ENCODE data around the gene MRPL46. TPM values are rescaled to one million over a fixed set of nuclear protein-coding genes. Genes with fewer than 3 reads are reported as not detected.

Gene MRPL46
- polyA plus RNA-seq (2012; ENCODE audit: missing spikeins), result 32.0 TPM

DNA sequence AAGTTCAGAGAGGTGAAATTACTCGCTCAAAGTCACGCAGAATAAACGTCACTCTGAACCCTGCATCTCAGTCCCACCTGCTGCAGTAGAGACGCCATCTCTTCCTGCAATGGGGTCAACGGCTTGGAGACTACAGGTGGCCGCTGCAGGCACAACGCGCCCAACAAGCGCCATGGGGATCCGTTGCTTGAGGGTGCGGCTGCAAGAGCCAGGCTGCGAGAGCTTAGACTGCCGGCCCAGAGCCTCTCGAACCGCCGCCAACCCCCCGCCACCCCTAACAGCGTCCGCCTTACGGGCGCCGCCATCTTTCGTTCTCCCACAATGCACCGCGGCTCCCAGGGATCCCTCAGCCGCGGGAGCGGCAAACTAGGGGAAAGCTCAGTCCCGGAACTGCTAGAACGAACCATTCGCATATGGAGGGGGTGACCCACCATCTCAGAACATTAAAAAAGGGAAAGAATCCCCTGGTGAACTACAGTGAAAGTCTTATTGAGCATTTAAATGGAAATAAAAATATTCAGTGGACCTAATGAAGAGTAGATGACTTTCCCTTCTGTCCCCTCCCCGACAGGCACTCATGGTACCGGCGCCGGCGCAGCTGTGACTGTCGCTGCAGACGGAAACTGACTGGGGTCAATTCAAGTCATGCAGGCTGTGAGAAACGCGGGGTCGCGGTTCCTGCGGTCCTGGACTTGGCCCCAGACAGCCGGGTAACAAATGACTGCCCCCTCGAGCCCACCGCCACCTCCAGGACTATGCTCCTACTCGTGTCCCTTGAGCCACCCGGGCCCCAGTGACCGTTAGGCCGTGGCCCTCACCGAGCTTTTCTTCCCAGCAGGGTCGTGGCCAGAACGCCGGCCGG is at the start of gene MRPL46, which contains the start of gene MRPS11:
TSS of gene MRPL46 (minus strand) at position 316 of the 862 bp plus-strand sequence. CDS start at position 305, 11 bp downstream.
TSS of gene MRPS11 (plus strand) at position 636 of the 862 bp plus-strand sequence. CDS start at position 646, 10 bp downstream.
- FAIRE-seq, result peak; percentile 84
- peak; percentile 93 for TF ChIP-seq TAF1 (IDR thresholded peaks at IDR 0.05; ENCODE audit: borderline replicate concordance, low read depth, low read length)
- TF ChIP-seq POLR2A (IDR thresholded peaks at IDR 0.05; ENCODE audit: low read depth, low read length), result peak; percentile 89
- peak; percentile 70 for TF ChIP-seq POLR2AphosphoS5 (IDR thresholded peaks at IDR 0.05; ENCODE audit: low read depth, low read length)
- DNase-seq (ENCODE audit: insufficient read length), result peak; percentile 71

DNA sequence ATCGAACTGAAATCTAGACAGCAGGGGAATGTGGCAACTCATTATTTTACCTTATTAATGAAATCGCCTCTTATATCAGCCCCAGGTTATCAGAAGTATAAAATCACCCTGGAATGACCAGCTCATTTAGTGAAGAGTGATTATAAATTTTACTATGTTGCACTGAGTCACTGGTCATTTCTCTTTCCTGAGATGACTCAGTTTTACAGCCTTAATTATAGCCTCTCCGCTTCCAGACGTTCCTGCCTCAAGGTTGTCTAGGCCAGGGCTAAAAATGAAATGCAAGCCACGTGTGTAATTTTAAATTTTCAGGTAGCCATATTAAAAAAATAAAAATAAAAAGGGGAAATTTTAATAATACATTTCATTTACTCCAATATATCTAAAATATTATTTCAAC is 46.0 kb upstream of the MRPL46 start:
- DNase-seq (ENCODE audit: insufficient read length) (no peak), FAIRE-seq (no peak)
- TF ChIP-seq POLR2A (IDR thresholded peaks at IDR 0.05; ENCODE audit: low read depth, low read length), result no peak
- no peak for TF ChIP-seq POLR2AphosphoS5 (IDR thresholded peaks at IDR 0.05; ENCODE audit: low read depth, low read length)
- TF ChIP-seq TAF1 (IDR thresholded peaks at IDR 0.05; ENCODE audit: borderline replicate concordance, low read depth, low read length), result no peak

DNA sequence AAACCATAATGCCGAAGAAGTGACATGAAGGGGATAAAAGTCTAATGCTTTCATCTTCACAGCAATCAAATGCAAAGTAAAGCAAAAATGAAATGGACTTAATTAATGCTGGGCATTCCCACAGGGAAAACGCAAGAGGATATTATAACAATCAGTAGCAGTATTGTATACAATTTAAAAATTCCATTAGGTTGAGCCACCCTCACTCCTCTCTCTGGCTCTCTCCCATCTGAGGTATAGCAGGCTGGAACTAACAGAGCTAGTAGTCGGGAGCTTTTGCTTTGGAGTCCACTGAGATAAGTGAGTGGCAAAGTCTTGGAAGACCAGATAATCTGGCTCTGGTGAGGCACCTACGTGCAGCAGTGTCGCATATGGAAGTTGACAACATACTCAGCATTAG is 45.4 kb upstream of the MRPL46 start:
- no peak for FAIRE-seq
- DNase-seq (ENCODE audit: insufficient read length), result no peak
- TF ChIP-seq TAF1 (IDR thresholded peaks at IDR 0.05; ENCODE audit: borderline replicate concordance, low read depth, low read length), result no peak
- TF ChIP-seq POLR2A (IDR thresholded peaks at IDR 0.05; ENCODE audit: low read depth, low read length), result no peak
- TF ChIP-seq POLR2AphosphoS5 (IDR thresholded peaks at IDR 0.05; ENCODE audit: low read depth, low read length), result no peak

DNA sequence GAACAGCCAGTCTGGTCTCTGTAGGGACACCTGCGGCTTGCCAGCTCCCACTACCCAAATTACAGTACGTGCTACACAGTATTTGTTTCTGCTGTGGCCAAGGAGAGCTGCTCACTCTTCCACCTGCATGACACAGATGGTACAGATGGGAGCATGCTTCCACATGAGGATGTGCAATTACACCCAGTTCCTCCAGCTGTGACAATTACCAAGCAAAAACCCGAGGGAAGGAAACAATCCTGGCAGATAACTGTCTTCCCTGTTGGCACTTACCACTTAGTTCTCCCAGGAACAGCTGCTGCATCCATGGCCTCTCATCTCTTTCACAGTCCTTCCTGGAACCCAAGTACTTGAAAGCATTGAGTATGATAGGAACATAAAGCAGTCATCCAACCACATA is 44.9 kb upstream of the MRPL46 start:
- FAIRE-seq (no peak), DNase-seq (ENCODE audit: insufficient read length) (no peak)
- TF ChIP-seq POLR2AphosphoS5 (IDR thresholded peaks at IDR 0.05; ENCODE audit: low read depth, low read length), result no peak
- TF ChIP-seq POLR2A (IDR thresholded peaks at IDR 0.05; ENCODE audit: low read depth, low read length), result no peak
- no peak for TF ChIP-seq TAF1 (IDR thresholded peaks at IDR 0.05; ENCODE audit: borderline replicate concordance, low read depth, low read length)

DNA sequence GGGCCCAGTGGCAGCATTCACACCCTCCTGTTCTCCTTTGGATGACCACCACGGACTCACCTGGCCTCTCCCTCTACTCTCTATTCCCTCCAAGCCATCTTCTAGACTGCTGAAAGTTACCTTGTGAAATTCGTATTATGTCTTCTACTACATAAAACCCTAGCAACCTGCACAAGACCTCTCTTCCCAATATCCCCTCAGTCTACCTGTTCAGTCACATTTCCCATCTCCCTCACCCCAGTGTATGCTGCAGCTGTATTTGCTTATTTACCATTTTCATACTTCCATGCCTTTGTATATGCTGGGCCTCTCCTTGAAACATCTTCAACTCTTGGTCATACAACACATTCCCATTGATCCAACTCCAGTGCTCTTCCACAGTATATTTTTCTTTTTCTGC is 44.0 kb upstream of the MRPL46 start:
- TF ChIP-seq POLR2AphosphoS5 (IDR thresholded peaks at IDR 0.05; ENCODE audit: low read depth, low read length), result no peak
- no peak for TF ChIP-seq POLR2A (IDR thresholded peaks at IDR 0.05; ENCODE audit: low read depth, low read length)
- TF ChIP-seq TAF1 (IDR thresholded peaks at IDR 0.05; ENCODE audit: borderline replicate concordance, low read depth, low read length), result no peak
- FAIRE-seq (no peak), DNase-seq (ENCODE audit: insufficient read length) (no peak)

DNA sequence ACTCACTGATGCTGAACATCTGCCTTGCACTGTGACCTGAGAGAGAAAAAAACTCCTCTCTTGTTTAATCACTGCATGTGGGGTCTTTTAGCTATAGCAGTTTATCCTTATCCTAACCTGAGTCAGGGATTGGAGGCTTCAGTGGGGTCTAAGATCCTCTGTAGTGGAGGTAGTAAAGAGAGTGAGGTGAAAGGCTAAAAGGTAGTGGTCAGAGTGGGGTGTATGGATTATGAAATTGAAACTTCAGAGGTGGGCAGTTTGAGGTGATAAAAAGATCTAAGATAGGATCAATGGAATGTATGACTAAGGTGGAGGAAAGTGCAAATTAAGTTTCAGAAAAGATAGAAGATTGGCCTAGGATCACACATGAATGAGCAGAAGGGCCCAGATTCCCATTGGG is 42.8 kb upstream of the MRPL46 start:
- no peak for DNase-seq (ENCODE audit: insufficient read length)
- no peak for TF ChIP-seq POLR2AphosphoS5 (IDR thresholded peaks at IDR 0.05; ENCODE audit: low read depth, low read length)
- TF ChIP-seq TAF1 (IDR thresholded peaks at IDR 0.05; ENCODE audit: borderline replicate concordance, low read depth, low read length), result no peak
- no peak for TF ChIP-seq POLR2A (IDR thresholded peaks at IDR 0.05; ENCODE audit: low read depth, low read length)
- FAIRE-seq, result no peak

DNA sequence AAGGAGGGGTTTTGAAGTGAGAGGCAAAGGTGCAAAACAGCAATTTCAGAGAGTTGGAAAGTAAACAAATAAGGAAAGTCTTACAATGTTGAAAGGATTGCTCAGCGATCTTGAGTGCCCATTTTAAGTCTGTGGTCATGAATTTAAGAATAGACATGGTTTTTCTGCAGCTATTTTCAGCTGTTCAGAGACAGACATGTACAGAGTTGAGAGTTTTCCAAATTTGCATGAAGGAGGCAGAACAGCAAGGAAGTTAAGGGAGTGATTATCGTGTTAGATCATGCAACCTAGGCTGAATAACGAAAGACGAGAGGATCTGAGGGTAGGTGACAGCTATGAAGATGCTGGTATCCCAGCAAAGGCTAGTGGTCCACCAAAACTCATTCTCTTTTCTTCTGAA is 42.1 kb upstream of the MRPL46 start:
- no peak for TF ChIP-seq TAF1 (IDR thresholded peaks at IDR 0.05; ENCODE audit: borderline replicate concordance, low read depth, low read length)
- TF ChIP-seq POLR2A (IDR thresholded peaks at IDR 0.05; ENCODE audit: low read depth, low read length), result no peak
- no peak for TF ChIP-seq POLR2AphosphoS5 (IDR thresholded peaks at IDR 0.05; ENCODE audit: low read depth, low read length)
- DNase-seq (ENCODE audit: insufficient read length), result no peak
- FAIRE-seq, result peak; percentile 51

DNA sequence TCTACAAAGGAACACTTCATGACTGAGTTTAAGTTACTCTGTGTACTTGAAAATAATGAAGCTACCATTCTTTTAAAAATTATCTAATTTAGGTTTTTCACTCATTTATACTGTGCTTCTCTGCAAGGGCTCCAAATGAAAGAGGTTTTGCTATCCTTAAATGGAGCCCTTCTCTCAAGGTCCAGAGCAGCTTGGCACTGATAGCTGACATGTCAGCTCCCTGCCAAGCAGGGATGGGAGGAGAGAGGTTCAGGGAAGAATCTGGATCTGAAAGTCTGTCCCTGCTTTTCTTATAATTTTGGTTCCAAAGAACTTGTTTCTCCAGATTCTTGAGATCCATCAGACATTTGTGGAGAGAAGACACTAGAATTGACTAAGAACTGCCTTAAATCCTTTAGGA is 39.4 kb upstream of the MRPL46 start:
- no peak for DNase-seq (ENCODE audit: insufficient read length)
- no peak for FAIRE-seq
- no peak for TF ChIP-seq TAF1 (IDR thresholded peaks at IDR 0.05; ENCODE audit: borderline replicate concordance, low read depth, low read length)
- no peak for TF ChIP-seq POLR2AphosphoS5 (IDR thresholded peaks at IDR 0.05; ENCODE audit: low read depth, low read length)
- no peak for TF ChIP-seq POLR2A (IDR thresholded peaks at IDR 0.05; ENCODE audit: low read depth, low read length)

DNA sequence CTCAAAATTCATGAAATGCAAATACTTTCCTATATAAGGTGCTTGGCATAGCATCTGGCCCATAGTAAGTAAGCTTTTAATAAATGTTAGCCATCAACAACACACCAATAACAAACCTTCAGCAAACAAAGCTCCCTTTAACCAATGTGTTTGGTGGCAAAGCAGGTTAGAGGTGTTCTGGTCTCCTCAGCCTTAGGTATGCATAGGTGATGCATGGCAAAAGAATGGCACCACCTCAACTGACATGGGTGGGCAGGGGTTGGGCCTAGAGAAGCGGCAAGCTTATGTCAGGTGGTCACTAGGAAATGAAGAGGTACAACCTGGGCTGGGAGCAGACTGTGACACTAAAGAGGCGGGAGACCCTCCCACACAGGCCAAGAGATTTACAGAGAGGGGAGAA is 38.5 kb upstream of the MRPL46 start:
- no peak for FAIRE-seq
- TF ChIP-seq POLR2A (IDR thresholded peaks at IDR 0.05; ENCODE audit: low read depth, low read length), result no peak
- no peak for TF ChIP-seq POLR2AphosphoS5 (IDR thresholded peaks at IDR 0.05; ENCODE audit: low read depth, low read length)
- no peak for TF ChIP-seq TAF1 (IDR thresholded peaks at IDR 0.05; ENCODE audit: borderline replicate concordance, low read depth, low read length)
- DNase-seq (ENCODE audit: insufficient read length), result no peak

DNA sequence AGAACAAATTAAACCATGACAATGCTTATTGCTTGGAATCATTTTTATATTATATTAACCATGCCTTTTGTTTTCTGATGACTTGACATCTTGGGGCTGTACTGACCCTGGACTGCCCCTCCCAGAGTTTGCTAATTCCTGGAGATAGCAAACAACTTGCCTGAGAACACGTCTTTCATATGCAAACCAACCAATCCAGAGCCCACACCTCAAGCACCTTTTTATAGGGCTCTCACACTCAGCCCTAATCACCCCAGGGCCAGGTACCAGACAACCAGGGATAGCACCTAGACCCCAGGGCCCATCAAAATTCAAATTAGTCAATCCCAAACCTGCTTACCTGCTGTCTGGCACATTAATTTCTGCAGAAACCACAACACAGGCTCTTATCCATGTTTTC is 37.3 kb upstream of the MRPL46 start:
- no peak for DNase-seq (ENCODE audit: insufficient read length)
- no peak for FAIRE-seq
- no peak for TF ChIP-seq POLR2AphosphoS5 (IDR thresholded peaks at IDR 0.05; ENCODE audit: low read depth, low read length)
- no peak for TF ChIP-seq TAF1 (IDR thresholded peaks at IDR 0.05; ENCODE audit: borderline replicate concordance, low read depth, low read length)
- no peak for TF ChIP-seq POLR2A (IDR thresholded peaks at IDR 0.05; ENCODE audit: low read depth, low read length)

DNA sequence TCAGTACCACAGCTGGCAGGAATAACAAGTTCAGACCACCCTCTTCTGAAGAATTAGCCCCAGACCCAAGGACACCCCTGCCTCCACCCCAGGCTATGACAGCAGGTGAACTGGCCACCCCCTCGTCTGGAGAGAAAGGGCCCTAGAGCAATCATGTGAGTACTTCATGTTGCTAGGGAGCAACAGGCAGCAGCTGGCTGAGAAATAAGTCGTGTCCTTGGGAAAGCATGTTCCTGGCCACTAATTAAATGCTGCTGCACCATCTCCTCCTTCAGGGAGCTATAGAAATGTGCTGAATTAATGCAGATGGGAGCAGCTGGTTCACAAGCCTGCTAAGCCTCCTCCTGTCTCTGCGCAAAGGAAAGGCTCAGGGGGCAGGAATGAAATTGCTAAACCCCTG is 31.8 kb upstream of the MRPL46 start:
- FAIRE-seq (no peak), DNase-seq (ENCODE audit: insufficient read length) (no peak)
- TF ChIP-seq TAF1 (IDR thresholded peaks at IDR 0.05; ENCODE audit: borderline replicate concordance, low read depth, low read length), result no peak

DNA sequence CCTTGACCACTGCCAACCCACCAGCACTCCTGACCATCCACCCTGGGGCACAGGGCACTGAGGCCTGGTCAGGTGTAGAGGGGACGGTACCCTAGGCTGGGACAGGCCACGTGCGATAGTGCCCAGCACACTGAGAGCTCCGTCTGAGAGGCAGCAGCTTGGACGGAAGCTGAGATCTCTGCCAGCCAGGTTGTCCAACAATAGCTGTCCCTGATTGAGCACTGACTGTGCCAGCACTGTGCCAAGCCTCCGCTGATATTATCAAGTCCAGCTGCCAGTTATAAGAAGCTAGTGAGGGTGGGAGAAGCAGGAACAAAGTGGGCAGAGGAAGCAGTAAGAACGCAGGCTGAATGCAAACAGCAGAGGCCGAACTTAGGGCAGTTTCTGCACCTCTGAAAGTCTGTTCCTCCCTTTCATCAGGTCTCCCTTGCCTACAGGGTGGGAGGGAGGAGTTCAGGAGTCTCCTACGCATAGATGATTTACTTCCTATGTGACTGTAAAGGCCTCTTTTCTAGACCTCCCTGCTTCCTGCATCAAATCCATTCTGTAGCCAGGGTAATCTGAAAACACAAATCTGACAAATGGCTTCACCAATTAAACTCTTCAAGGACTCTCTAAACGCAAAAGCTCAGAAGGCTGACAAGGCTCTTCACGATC is 30.0 kb upstream of the MRPL46 start:
- DNase-seq (ENCODE audit: insufficient read length) (no peak), FAIRE-seq (no peak)
- no peak for TF ChIP-seq TAF1 (IDR thresholded peaks at IDR 0.05; ENCODE audit: borderline replicate concordance, low read depth, low read length)
- no peak for TF ChIP-seq POLR2AphosphoS5 (IDR thresholded peaks at IDR 0.05; ENCODE audit: low read depth, low read length)
- TF ChIP-seq POLR2A (IDR thresholded peaks at IDR 0.05; ENCODE audit: low read depth, low read length), result no peak
